IMR-90 (cell line): ENCODE data around the gene STARD3. TPM values are rescaled to one million over a fixed set of nuclear protein-coding genes. Genes with fewer than 3 reads are reported as not detected.

Experiments
- ATAC-seq: fragments of 200-7000 bp; cut with Tn5 transposase; 2 replicates; pipeline ENCODE4 v1.9.1; 2020; ENCODE audit warnings: low read depth, mild to moderate bottlenecking, moderate library complexity
- BruUV-seq: library from RNA; stranded (reverse); fragments of 400-500 nt; replicated peaks from 2 replicates; lab custom pipeline; 2021; lab: Mats Ljungman, UMichigan
- CTCF ChIA-PET: fragments of 300-600 bp; formaldehyde crosslinking; extraction: SDS; loops from one replicate; lab custom pipeline; 2021; ENCODE audit warnings: antibody characterized with exemption; lab: Yijun Ruan, JAX
- POLR2A ChIA-PET: fragments of 300-600 bp; sonication (Branson Sonifier 250); formaldehyde crosslinking; loops from one replicate; lab custom pipeline; 2022; ENCODE audit warnings: antibody characterized with exemption; ENCODE audit not compliant: unreplicated experiment; lab: Charles Lee
- DNase-seq: peaks from one replicate; pipeline ENCODE4 v3.0.0; 2013
- H2AFZ ChIP-seq: replicated peaks from 2 replicates; pipeline ENCODE3; 2013; ENCODE audit warnings: low read length, mild to moderate bottlenecking; ENCODE audit not compliant: poor library complexity
- H2AK5ac ChIP-seq: 2 replicates; pipeline ENCODE4 v1.6.1; 2013; ENCODE audit warnings: low read depth, low read length, inconsistent platforms
- H2AK9ac ChIP-seq: replicated peaks from 2 replicates; pipeline ENCODE3; 2013; ENCODE audit warnings: mild to moderate bottlenecking, low read depth, low read length, moderate library complexity; ENCODE audit not compliant: poor library complexity
- H2BK120ac ChIP-seq: 2 replicates; pipeline ENCODE4 v1.6.1; 2013; ENCODE audit warnings: low read depth, low read length, inconsistent platforms
- H2BK15ac ChIP-seq: 3 replicates; pipeline ENCODE4 v1.6.1; 2013; ENCODE audit warnings: low read depth, low read length, inconsistent platforms
- H2BK20ac ChIP-seq: 2 replicates; pipeline ENCODE4 v1.6.1; 2013; ENCODE audit warnings: low read depth, mild to moderate bottlenecking, inconsistent platforms, low read length, moderate library complexity
- H2BK5ac ChIP-seq: 2 replicates; pipeline ENCODE4 v1.6.1; 2013; ENCODE audit warnings: mild to moderate bottlenecking, low read depth, low read length, inconsistent platforms; ENCODE audit not compliant: poor library complexity, severe bottlenecking
- H3K14ac ChIP-seq: replicated peaks from 2 replicates; pipeline ENCODE4 v1.6.1; 2013; ENCODE audit warnings: low read depth, low read length, inconsistent platforms
- H3K18ac ChIP-seq: 2 replicates; pipeline ENCODE4 v1.6.1; 2013; ENCODE audit warnings: low read depth, low read length, control low read depth
- H3K23ac ChIP-seq: 2 replicates; pipeline ENCODE4 v1.6.1; 2013; ENCODE audit warnings: low read depth, low read length, inconsistent platforms
- H3K27ac ChIP-seq: 2 replicates; pipeline ENCODE4 v1.5.1; 2013; ENCODE audit warnings: mild to moderate bottlenecking, control low read depth, low read length; ENCODE audit not compliant: insufficient read depth
- H3K27me3 ChIP-seq: 2 replicates; pipeline ENCODE4 v1.6.1; 2013; ENCODE audit warnings: low read length; ENCODE audit not compliant: control insufficient read depth, insufficient read depth
- H3K36me3 ChIP-seq: 2 replicates; pipeline ENCODE4 v1.6.1; 2013; ENCODE audit warnings: low read length, mixed read lengths; ENCODE audit not compliant: control insufficient read depth, insufficient read depth
- H3K4ac ChIP-seq: 2 replicates; pipeline ENCODE4 v1.6.1; 2013; ENCODE audit warnings: low read depth, low read length, inconsistent platforms
- H3K4me1 ChIP-seq: 2 replicates; pipeline ENCODE4 v1.6.1; 2013; ENCODE audit warnings: low read length, mixed read lengths; ENCODE audit not compliant: control insufficient read depth, insufficient read depth
- H3K4me2 ChIP-seq: 2 replicates; pipeline ENCODE4 v1.6.1; 2013; ENCODE audit warnings: low read depth, mild to moderate bottlenecking, control low read depth, low read length, moderate library complexity
- H3K4me3 ChIP-seq: 2 replicates; pipeline ENCODE4 v1.5.1; 2013; ENCODE audit warnings: low read depth, mild to moderate bottlenecking, control low read depth, low read length, moderate library complexity; ENCODE audit not compliant: insufficient read depth
- H3K56ac ChIP-seq: 2 replicates; pipeline ENCODE4 v1.6.1; 2013; ENCODE audit warnings: low read length, inconsistent platforms; ENCODE audit not compliant: insufficient read depth; ENCODE audit errors: extremely low read depth
- H3K79me1 ChIP-seq, 2 experiments: 2 replicates each; pipeline ENCODE4 v1.6.1; 2013; ENCODE audit warnings: low read length in 2 of 2, inconsistent platforms in 1 of 2, low read depth in 1 of 2
- H3K9ac ChIP-seq: 2 replicates; pipeline ENCODE4 v1.6.1; 2013; ENCODE audit warnings: low read depth, low read length, control low read depth
- H3K9me1 ChIP-seq: 2 replicates; pipeline ENCODE4 v1.6.1; 2013; ENCODE audit warnings: low read length, inconsistent platforms; ENCODE audit not compliant: insufficient read depth
- H3K9me3 ChIP-seq: 2 replicates; pipeline ENCODE4 v1.6.1; 2013; ENCODE audit warnings: low read length; ENCODE audit not compliant: control insufficient read depth, insufficient read depth
- H4K20me1 ChIP-seq: 2 replicates; pipeline ENCODE4 v1.6.1; 2013; ENCODE audit warnings: low read length, inconsistent platforms; ENCODE audit not compliant: insufficient read depth
- H4K5ac ChIP-seq: 2 replicates; pipeline ENCODE4 v1.6.1; 2013; ENCODE audit warnings: mild to moderate bottlenecking, low read depth, low read length, control low read depth
- H4K8ac ChIP-seq, 2 experiments: 2 replicates each; pipeline ENCODE4 v1.6.1; 2013; ENCODE audit warnings: low read depth in 2 of 2, low read length in 2 of 2, control low read depth in 1 of 2, inconsistent platforms in 1 of 2
- H4K91ac ChIP-seq: 2 replicates; pipeline ENCODE4 v1.6.1; 2013; ENCODE audit warnings: low read depth, low read length, inconsistent platforms; ENCODE audit not compliant: insufficient read depth
- BHLHE40 ChIP-seq: fragments of 150-350 bp; IDR thresholded peaks from 2 replicates; pipeline ENCODE4 v1.6.1; 2016; ENCODE audit warnings: mild to moderate bottlenecking, low read depth, low read length
- CEBPB ChIP-seq: IDR thresholded peaks from 2 replicates; pipeline ENCODE4 v1.6.1; 2012; ENCODE audit warnings: low read depth, low read length, improper control_type of control experiment
- CHD1 ChIP-seq: IDR thresholded peaks from 2 replicates; pipeline ENCODE4 v1.6.1; 2012; ENCODE audit warnings: low read depth, low read length, improper control_type of control experiment
- CTCF ChIP-seq: conservative IDR thresholded peaks from 2 replicates; pipeline ENCODE4 v1.5.1; 2012; ENCODE audit warnings: mild to moderate bottlenecking, low read depth, low read length, improper control_type of control experiment
- ELK1 ChIP-seq: fragments of 150-350 bp; IDR thresholded peaks from 2 replicates; pipeline ENCODE4 v1.6.1; 2016; ENCODE audit warnings: low read depth, mild to moderate bottlenecking, low read length, moderate library complexity, borderline replicate concordance
- FOS ChIP-seq: fragments of 150-350 bp; IDR thresholded peaks from 2 replicates; pipeline ENCODE4 v1.6.1; 2016; ENCODE audit warnings: low read depth, low read length
- MAFK ChIP-seq: IDR thresholded peaks from 2 replicates; pipeline ENCODE4 v1.6.1; 2012; ENCODE audit warnings: low read depth, low read length, improper control_type of control experiment
- MXI1 ChIP-seq: IDR thresholded peaks from 2 replicates; pipeline ENCODE4 v1.6.1; 2012; ENCODE audit warnings: low read depth, mild to moderate bottlenecking, low read length, moderate library complexity, borderline replicate concordance
- NFE2L2 ChIP-seq: fragments of 150-350 bp; IDR thresholded peaks from 2 replicates; pipeline ENCODE4 v1.6.1; 2016; ENCODE audit warnings: low read depth, mild to moderate bottlenecking, low read length
- POLR2A ChIP-seq: IDR thresholded peaks from 2 replicates; pipeline ENCODE4 v1.6.1; 2012; ENCODE audit warnings: mild to moderate bottlenecking, low read depth, low read length
- RAD21 ChIP-seq: IDR thresholded peaks from 2 replicates; pipeline ENCODE4 v1.6.1; 2012; ENCODE audit warnings: low read length, improper control_type of control experiment
- RCOR1 ChIP-seq: IDR thresholded peaks from 2 replicates; pipeline ENCODE4 v1.6.1; 2012; ENCODE audit warnings: mild to moderate bottlenecking, low read length, improper control_type of control experiment; ENCODE audit not compliant: insufficient replicate concordance
- RFX5 ChIP-seq: IDR thresholded peaks from 2 replicates; pipeline ENCODE4 v1.8.0; 2012; ENCODE audit warnings: low read depth, mild to moderate bottlenecking, low read length, moderate library complexity
- SMC3 ChIP-seq: fragments of 150-350 bp; IDR thresholded peaks from 2 replicates; pipeline ENCODE4 v1.6.1; 2016; ENCODE audit warnings: low read depth, mild to moderate bottlenecking, antibody characterized with exemption, low read length, moderate library complexity
- USF2 ChIP-seq: fragments of 150-350 bp; IDR thresholded peaks from 2 replicates; pipeline ENCODE4 v1.6.1; 2017; ENCODE audit warnings: mild to moderate bottlenecking, antibody characterized with exemption, low read length, low read depth
- WGBS, 2 experiments: methylation state at CpG; one replicate each; pipeline versions ENCODE4 v1.1.5 to v1.1.7; 2013; ENCODE audit warnings: missing lambda C conversion rate in 2 of 2; ENCODE audit not compliant: insufficient read length in 1 of 2; ENCODE audit errors: extremely low coverage in 2 of 2; 5-methylcytosine and 5-hydroxymethylcytosine counted together
- dilution Hi-C: fragments of 300-500 bp; cut with HindIII; formaldehyde crosslinking; loops from one replicate; pipeline ENCODE4 v1.14.3; 2018; ENCODE audit warnings: low sequenced_read_pairs; ENCODE audit not compliant: unreplicated experiment
- in situ Hi-C: fragments of 300-500 bp; cut with MboI; formaldehyde crosslinking; loops from 3 replicates; pipeline ENCODE4 v1.14.3; 2019; ENCODE audit warnings: low sequenced_read_pairs, inconsistent platforms, mixed read lengths
- intact Hi-C: fragments of 100-400 bp; cut with micrococcal nuclease; formaldehyde crosslinking; loops from 2 replicates; pipeline ENCODE4 v1.10.0; 2022
- polyA plus RNA-seq, 3 experiments: library from polyadenylated mRNA; depleted of rRNA; stranded (reverse); fragments of >200 nt; gene quantifications; 2 replicates each; pipeline ENCODE4 v1.2.3, GENCODE V29; 2012; ENCODE audit warnings: low replicate concordance in 1 of 3
- total RNA-seq: library from RNA; depleted of rRNA; stranded (reverse); fragments of >200 nt; gene quantifications from 2 replicates; pipeline ENCODE4 v1.2.3, GENCODE V29; 2012

Gene STARD3
- total and polyA plus RNA-seq, 2 of the 4 experiments (the other 2 are of a cell fraction) = 8.1 to 50.4 TPM

- Histone ChIP-seq H3K4me3 (no peak overlapping the region), H3K56ac (no peak overlapping the region), H2AK5ac (no peak overlapping the region), H3K9ac (no peak overlapping the region), H3K14ac (no peak overlapping the region), H3K9me3 (no peaks in the 10 kb centered on the region), H2BK20ac (no peak overlapping the region), H3K4me2 (no peak overlapping the region), H4K91ac (no peak overlapping the region), H4K8ac (no peak overlapping the region), H3K23ac (no peak overlapping the region), H2BK120ac (no peak overlapping the region), H3K4me1 (no peaks in the 10 kb centered on the region), H3K9me1 (no peaks in the 10 kb centered on the region), H2BK15ac (no peak overlapping the region), H2BK5ac (no peak overlapping the region), H2AK9ac (no peak overlapping the region), H3K27ac (no peak overlapping the region), H3K18ac (no peak overlapping the region), H3K4ac (no peak overlapping the region), H4K20me1 (peaks cover 15% of the 10 kb centered on the region), H3K36me3 (peaks cover 52% of the 10 kb centered on the region), H3K27me3 (no peaks in the 10 kb centered on the region), H2AFZ (no peak overlapping the region), H4K5ac (no peak overlapping the region), H3K79me1 (peaks cover 0 to 24% of the 10 kb centered on the region in 2 experiments; a peak in 2 of 4 replicates)
- ATAC-seq (no peak), DNase-seq (no peak)
- CTCF ChIA-PET = no interaction called here
- WGBS, 2 experiments = 97% methylated on average over 5 of the region's 20 CpGs; no CpG with 5 or more reads in 1 of the 2 experiments
- no TSS peak for BruUV-seq
- in situ Hi-C loops (no loop called here), intact Hi-C loops (no loop called here), dilution Hi-C loops (no loop called here)
- POLR2A ChIA-PET = no interaction called here
- TF ChIP-seq FOS = no peak
- TF ChIP-seq POLR2A = no peak
- no peak for TF ChIP-seq BHLHE40
- TF ChIP-seq CHD1 = no peak
- TF ChIP-seq RFX5 = no peak
- no peak for TF ChIP-seq ELK1
- TF ChIP-seq MAFK = no peak
- TF ChIP-seq MXI1 = no peak
- no peak for TF ChIP-seq USF2
- no peak for TF ChIP-seq RAD21
- no peak for TF ChIP-seq RCOR1
- TF ChIP-seq CTCF = no peak
- TF ChIP-seq NFE2L2 = no peak
- TF ChIP-seq SMC3 = no peak
- no peak for TF ChIP-seq CEBPB
Measured at GRCh38 chr17:39709998-39710964, 73.3 kb downstream of the STARD3 start.
